DOHH2 (cell line): ENCODE data around the gene VASH2.
"Not testable (repeated sequence)": the region's sequence is repeated elsewhere in the genome, so short reads cannot be mapped to it uniquely, and the experiment has no call there.

Experiments used
- EZH2phosphoT487 ChIP-seq: fragments of 200-600 bp; sonication (generic); IDR thresholded peaks from 2 replicates; pipeline ENCODE4 v1.6.1; 2017; ENCODE audit warnings: borderline replicate concordance, mild to moderate bottlenecking, antibody characterized with exemption, low read length, moderate library complexity, mixed read lengths
- TF ChIP-seq, protein P1 (sequence below): fragments of 200-600 bp; sonication (generic); IDR thresholded peaks from one replicate; pipeline ENCODE4 v1.5.1; 2014; ENCODE audit warnings: antibody characterized with exemption, mild to moderate bottlenecking, low read depth, low read length; ENCODE audit not compliant: poor library complexity, severe bottlenecking

GRCh38 chr1:212964993-212965392, 14.7 kb downstream of the VASH2 start:
- TF ChIP-seq EZH2phosphoT487, result not testable (repeated sequence)
- TF ChIP-seq, protein P1, sequence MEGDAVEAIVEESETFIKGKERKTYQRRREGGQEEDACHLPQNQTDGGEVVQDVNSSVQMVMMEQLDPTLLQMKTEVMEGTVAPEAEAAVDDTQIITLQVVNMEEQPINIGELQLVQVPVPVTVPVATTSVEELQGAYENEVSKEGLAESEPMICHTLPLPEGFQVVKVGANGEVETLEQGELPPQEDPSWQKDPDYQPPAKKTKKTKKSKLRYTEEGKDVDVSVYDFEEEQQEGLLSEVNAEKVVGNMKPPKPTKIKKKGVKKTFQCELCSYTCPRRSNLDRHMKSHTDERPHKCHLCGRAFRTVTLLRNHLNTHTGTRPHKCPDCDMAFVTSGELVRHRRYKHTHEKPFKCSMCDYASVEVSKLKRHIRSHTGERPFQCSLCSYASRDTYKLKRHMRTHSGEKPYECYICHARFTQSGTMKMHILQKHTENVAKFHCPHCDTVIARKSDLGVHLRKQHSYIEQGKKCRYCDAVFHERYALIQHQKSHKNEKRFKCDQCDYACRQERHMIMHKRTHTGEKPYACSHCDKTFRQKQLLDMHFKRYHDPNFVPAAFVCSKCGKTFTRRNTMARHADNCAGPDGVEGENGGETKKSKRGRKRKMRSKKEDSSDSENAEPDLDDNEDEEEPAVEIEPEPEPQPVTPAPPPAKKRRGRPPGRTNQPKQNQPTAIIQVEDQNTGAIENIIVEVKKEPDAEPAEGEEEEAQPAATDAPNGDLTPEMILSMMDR, result not testable (repeated sequence)
